ENCODE results near the gene REST.

GRCh38 chr4:56860781-56861180 is 46.9 kb upstream of the REST start:
- TF ChIP-seq SP1 (IDR thresholded peaks at IDR 0.05) = no peak
- TF ChIP-seq, protein P1, sequence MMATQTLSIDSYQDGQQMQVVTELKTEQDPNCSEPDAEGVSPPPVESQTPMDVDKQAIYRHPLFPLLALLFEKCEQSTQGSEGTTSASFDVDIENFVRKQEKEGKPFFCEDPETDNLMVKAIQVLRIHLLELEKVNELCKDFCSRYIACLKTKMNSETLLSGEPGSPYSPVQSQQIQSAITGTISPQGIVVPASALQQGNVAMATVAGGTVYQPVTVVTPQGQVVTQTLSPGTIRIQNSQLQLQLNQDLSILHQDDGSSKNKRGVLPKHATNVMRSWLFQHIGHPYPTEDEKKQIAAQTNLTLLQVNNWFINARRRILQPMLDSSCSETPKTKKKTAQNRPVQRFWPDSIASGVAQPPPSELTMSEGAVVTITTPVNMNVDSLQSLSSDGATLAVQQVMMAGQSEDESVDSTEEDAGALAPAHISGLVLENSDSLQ (IDR thresholded peaks at IDR 0.05) = no peak
- no peak for TF ChIP-seq ARNT (IDR thresholded peaks at IDR 0.05)
- TF ChIP-seq FOXA1 (IDR thresholded peaks at IDR 0.05) = no peak
- TF ChIP-seq TARDBP (IDR thresholded peaks at IDR 0.05) = no peak
- no peak for TF ChIP-seq FOXK2 (IDR thresholded peaks at IDR 0.05)
- no peak for TF ChIP-seq BHLHE40 (IDR thresholded peaks at IDR 0.05; ENCODE audit: borderline replicate concordance)
- TF ChIP-seq ZNF384 (IDR thresholded peaks at IDR 0.05) = no peak
- TF ChIP-seq LEF1 (IDR thresholded peaks at IDR 0.05; ENCODE audit: borderline replicate concordance) = no peak
